WERI-Rb-1 (cell line): ENCODE results near the gene ACTR1A.

Experiments
- DNase-seq: peaks from one replicate; pipeline ENCODE4 v3.0.0-alpha.2; 2020
- H3K27ac ChIP-seq: fragments of 250-450 bp; sonication (Bioruptor Pico); 2 replicates; pipeline ENCODE4 v1.5.1; 2020; ENCODE audit warnings: mild to moderate bottlenecking, moderate library complexity
- H3K27me3 ChIP-seq: fragments of 250-450 bp; sonication (Bioruptor Pico); 2 replicates; pipeline ENCODE4 v1.5.1; 2021; ENCODE audit warnings: mild to moderate bottlenecking, low read depth, moderate library complexity; ENCODE audit not compliant: insufficient read depth, severe bottlenecking
- H3K36me3 ChIP-seq: fragments of 250-450 bp; sonication (Bioruptor Pico); 2 replicates; pipeline ENCODE4 v1.5.1; 2020; ENCODE audit warnings: mild to moderate bottlenecking, moderate library complexity
- H3K4me3 ChIP-seq: 2 replicates; pipeline ENCODE4 v1.5.1; 2011; ENCODE audit warnings: low read depth, mild to moderate bottlenecking, control low read depth, low read length
- H3K9me3 ChIP-seq: fragments of 250-450 bp; sonication (Bioruptor Pico); 2 replicates; pipeline ENCODE4 v1.5.1; 2021; ENCODE audit warnings: mild to moderate bottlenecking, moderate library complexity; ENCODE audit not compliant: severe bottlenecking
- TF ChIP-seq, protein P1 (sequence below): IDR thresholded peaks from 2 replicates; pipeline ENCODE4 v1.5.1; 2011; ENCODE audit warnings: low read depth, mild to moderate bottlenecking, control low read depth, inconsistent platforms, low read length

The ACTR1A gene

DNA sequence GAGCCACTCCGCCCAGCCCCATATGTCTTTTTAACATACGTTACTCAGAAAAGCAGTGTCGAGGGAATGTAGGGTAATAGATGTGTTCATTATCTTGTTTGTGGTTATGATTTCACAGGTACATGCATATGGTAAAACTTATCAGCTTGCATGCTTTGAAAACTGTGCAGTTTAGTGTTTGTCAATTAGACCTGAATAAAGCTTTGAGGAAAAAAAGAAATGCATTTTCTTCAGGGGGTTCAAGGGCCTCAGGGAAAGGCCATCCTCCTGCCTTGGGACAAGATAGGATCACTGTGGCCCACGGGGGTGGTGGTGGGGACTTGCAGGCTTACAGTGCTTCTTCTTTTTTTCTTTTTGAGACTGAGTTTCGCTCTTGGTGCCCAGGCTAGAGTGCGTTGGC is 35.2 kb downstream of the ACTR1A start:
- TF ChIP-seq, protein P1, sequence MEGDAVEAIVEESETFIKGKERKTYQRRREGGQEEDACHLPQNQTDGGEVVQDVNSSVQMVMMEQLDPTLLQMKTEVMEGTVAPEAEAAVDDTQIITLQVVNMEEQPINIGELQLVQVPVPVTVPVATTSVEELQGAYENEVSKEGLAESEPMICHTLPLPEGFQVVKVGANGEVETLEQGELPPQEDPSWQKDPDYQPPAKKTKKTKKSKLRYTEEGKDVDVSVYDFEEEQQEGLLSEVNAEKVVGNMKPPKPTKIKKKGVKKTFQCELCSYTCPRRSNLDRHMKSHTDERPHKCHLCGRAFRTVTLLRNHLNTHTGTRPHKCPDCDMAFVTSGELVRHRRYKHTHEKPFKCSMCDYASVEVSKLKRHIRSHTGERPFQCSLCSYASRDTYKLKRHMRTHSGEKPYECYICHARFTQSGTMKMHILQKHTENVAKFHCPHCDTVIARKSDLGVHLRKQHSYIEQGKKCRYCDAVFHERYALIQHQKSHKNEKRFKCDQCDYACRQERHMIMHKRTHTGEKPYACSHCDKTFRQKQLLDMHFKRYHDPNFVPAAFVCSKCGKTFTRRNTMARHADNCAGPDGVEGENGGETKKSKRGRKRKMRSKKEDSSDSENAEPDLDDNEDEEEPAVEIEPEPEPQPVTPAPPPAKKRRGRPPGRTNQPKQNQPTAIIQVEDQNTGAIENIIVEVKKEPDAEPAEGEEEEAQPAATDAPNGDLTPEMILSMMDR = no peak
- H3K27ac ChIP-seq = no peak overlapping the region
- H3K4me3 ChIP-seq = no peak overlapping the region
- H3K27me3 ChIP-seq = no peaks in the 10 kb centered on the region
- peaks cover 14% of the 10 kb centered on the region for H3K36me3 ChIP-seq
- H3K9me3 ChIP-seq = no peaks in the 10 kb centered on the region
- no peak for DNase-seq

DNA sequence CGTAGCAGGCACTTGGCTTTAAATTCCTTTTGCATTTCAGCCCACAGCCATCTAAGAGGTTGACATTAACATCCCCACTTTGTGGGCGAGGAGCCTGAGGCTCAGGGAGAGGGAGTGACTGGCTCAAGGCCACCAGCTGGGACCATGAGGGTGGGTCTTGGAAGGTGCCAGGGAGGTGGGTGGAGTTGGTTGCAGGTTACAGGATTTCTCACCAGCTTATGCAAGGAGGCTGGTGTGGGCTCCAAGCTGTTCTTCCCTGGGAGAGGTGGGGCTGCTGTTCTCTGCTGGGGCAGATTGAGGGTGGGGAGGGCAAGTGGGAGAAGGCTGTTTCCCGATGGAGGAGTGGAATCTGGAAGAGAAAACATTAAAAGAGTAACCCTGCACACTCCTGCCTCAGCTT is 37.0 kb downstream of the ACTR1A start:
- Histone ChIP-seq H3K9me3 (no peaks in the 10 kb centered on the region), H3K27ac (no peak overlapping the region), H3K27me3 (no peaks in the 10 kb centered on the region), H3K36me3 (peaks cover 10% of the 10 kb centered on the region), H3K4me3 (no peak overlapping the region)
- DNase-seq = no peak
- TF ChIP-seq, protein P1 = no peak

DNA sequence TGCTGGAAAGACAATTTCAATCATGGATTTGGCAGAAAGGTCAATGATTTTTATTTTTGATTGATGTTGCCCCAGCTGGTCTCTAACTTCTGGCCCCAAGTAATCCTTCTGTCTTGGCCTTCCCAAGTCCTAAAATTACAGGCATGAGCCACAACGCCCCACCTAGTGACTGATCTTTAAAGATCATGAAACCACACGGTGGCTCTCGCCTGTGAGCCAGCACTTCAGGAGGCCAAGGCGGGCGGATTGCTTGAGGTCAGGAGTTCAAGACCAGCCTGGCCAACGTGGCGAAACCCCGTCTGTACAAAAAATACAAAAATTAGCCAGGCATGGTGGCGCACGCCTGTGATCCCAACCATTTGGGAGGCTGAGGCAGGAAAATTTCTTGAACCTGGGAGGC is 38.5 kb downstream of the ACTR1A start:
- Histone ChIP-seq H3K4me3 (no peak overlapping the region), H3K27me3 (no peaks in the 10 kb centered on the region), H3K36me3 (peaks cover 6% of the 10 kb centered on the region), H3K9me3 (no peaks in the 10 kb centered on the region), H3K27ac (no peak overlapping the region)
- TF ChIP-seq, protein P1 = no peak
- no peak for DNase-seq

DNA sequence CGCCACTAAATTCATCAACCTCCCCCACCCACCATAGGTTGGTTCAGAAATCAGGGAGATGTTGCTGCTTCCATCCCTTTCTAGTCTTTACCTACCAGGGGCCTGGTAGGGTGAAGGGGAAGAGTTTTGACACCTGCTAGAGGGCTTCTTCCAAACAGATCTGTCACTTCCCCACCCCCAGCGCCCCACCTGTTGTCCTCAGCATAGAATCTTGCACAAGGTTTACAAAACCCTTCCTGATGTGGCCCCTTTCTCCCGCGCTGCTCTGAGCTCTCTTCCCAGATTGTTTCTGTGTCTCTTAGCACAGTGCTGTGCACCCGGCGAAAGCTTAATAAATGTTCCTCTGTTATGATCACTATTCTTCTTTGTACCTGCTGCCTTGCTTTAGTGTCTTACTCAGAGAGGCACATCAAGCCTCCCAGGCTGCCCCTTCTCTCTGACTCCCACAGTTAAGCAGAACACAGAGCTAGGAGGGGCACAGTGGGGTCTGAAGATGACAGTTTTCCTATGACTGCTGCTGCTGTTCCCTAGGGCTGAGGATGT is 39.9 kb downstream of the ACTR1A start:
- TF ChIP-seq, protein P1 = no peak
- Histone ChIP-seq H3K4me3 (no peak overlapping the region), H3K27me3 (no peaks in the 10 kb centered on the region), H3K36me3 (peaks cover 4% of the 10 kb centered on the region), H3K9me3 (no peaks in the 10 kb centered on the region), H3K27ac (peak overlapping the region; percentile 92)
- DNase-seq = peak; percentile 44

DNA sequence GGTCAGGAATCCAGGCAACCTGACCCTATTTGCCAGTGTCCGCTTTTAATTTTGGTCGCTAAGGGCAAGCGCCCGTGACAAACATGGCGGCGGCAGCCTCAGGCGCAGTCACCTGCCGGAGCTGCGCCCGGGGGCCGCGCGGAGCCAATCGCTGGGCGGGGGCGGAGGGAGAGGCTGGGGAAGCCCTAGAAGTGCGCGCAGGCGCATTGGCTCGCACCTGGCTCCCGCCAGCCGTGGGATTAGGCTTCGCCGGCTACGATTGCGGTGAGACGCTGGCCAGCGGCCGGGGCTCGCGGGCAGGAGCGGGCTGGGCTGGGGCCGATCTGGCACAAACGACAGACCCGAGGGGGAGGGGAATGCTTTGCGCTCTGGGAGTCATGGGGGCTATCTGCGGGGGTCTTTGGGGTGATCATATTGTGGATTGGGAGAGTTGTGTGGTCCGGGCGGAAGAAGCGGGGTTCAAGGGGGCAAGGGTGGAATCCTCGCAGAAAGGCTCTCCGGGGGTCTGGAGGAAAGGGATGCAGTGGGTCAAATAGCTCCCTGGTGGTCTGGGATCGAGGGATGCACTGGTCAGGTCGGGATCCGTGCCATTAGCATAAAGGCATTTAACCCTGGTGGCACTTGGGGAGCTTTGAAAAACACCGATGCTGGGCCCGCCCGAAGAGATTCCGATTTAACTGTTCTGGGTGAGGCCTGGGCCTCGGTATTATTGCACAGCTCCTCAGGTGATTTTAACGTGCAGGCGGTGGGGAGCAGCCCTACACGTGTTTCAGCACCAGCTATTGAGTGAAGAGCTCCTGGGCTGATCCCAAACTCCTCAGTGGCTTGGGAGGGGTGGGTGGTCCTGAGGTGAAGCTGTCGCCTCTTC is 41.1 kb downstream of the ACTR1A start:
- H3K4me3 ChIP-seq = peak overlapping the region; percentile 66
- H3K27ac ChIP-seq = peak overlapping the region; percentile 92
- peak; percentile 97 for DNase-seq
- H3K27me3 ChIP-seq = no peaks in the 10 kb centered on the region
- H3K36me3 ChIP-seq = peaks cover 4% of the 10 kb centered on the region
- TF ChIP-seq, protein P1 = no peak
- H3K9me3 ChIP-seq = no peaks in the 10 kb centered on the region
